GM21381 (cell line): ENCODE data around the gene TMUB2.
"Not testable (repeated sequence)": the region's sequence is repeated elsewhere in the genome, so short reads cannot be mapped to it uniquely, and the experiment has no call there.

Experiments
- ATAC-seq: cut with Tn5 transposase; IDR thresholded peaks from one replicate; pipeline ENCODE4 v1.9.1; 2021; ENCODE audit warnings: mild to moderate bottlenecking, moderate library complexity; ENCODE audit not compliant: unreplicated experiment

The TMUB2 gene

GRCh38 chr17:44217738-44218343 is 31.1 kb downstream of the TMUB2 start:
- ATAC-seq = no peak

- peak; percentile 32 for ATAC-seq
Measured at GRCh38 chr17:44218344-44219107, 31.8 kb downstream of the TMUB2 start.

GRCh38 chr17:44219108-44219615 is 32.4 kb downstream of the TMUB2 start:
- ATAC-seq = peak; percentile 32

- peak; percentile 13 for ATAC-seq
Measured at GRCh38 chr17:44219616-44220212, 32.9 kb downstream of the TMUB2 start, which contains the start of gene UBTF. UBTF (minus strand) TSS chr17:44219675; CDS start chr17:44218229, 1,446 bp downstream.

- ATAC-seq = no peak
Measured at GRCh38 chr17:44220213-44221083, 33.7 kb downstream of the TMUB2 start.

- no peak for ATAC-seq
Measured at GRCh38 chr17:44221084-44221861, 34.5 kb downstream of the TMUB2 start.

- no peak for ATAC-seq
Measured at GRCh38 chr17:44221862-44222111, 35.0 kb downstream of the TMUB2 start.

GRCh38 chr17:44222112-44222869 is 35.5 kb downstream of the TMUB2 start:
- no peak for ATAC-seq

- no peak for ATAC-seq
Measured at GRCh38 chr17:44223541-44224071, 36.8 kb downstream of the TMUB2 start.

GRCh38 chr17:44229090-44229489 is 42.3 kb downstream of the TMUB2 start:
- ATAC-seq = no peak

GRCh38 chr17:44230140-44230539 is 43.4 kb downstream of the TMUB2 start:
- ATAC-seq = no peak

- no peak for ATAC-seq
Measured at GRCh38 chr17:44232061-44232460, 45.3 kb downstream of the TMUB2 start.

- ATAC-seq = no peak
Measured at GRCh38 chr17:44233582-44233981, 46.8 kb downstream of the TMUB2 start.

GRCh38 chr17:44235583-44235936 is 48.8 kb downstream of the TMUB2 start:
- no peak for ATAC-seq

- no peak for ATAC-seq
Measured at GRCh38 chr17:44236444-44236991, 49.7 kb downstream of the TMUB2 start.

GRCh38 chr17:44237886-44238285 is 51.1 kb downstream of the TMUB2 start:
- ATAC-seq = not testable (repeated sequence)

GRCh38 chr17:44241106-44241624 is 54.4 kb downstream of the TMUB2 start:
- ATAC-seq = no peak
